Trophoblast cell (in vitro differentiated cells and primary cell): ENCODE measurements around the gene CDCA7.
A peak's percentile ranks its signal among the peaks of the same experiment; 100 is the strongest.

Experiments
- DNase-seq, 2 donors: peaks; one replicate each; pipeline ENCODE4 v3.0.0-alpha.2; 2016
- H2AFZ ChIP-seq: 2 replicates; pipeline ENCODE4 v1.6.1; 2013; ENCODE audit warnings: low read length, moderate library complexity, mild to moderate bottlenecking; ENCODE audit not compliant: insufficient read depth, poor library complexity
- H2AK5ac ChIP-seq: 2 replicates; pipeline ENCODE4 v1.6.1; 2013; ENCODE audit warnings: mild to moderate bottlenecking, low read length
- H2BK120ac ChIP-seq: 2 replicates; pipeline ENCODE4 v1.6.1; 2013; ENCODE audit warnings: low read length, mild to moderate bottlenecking, moderate library complexity; ENCODE audit not compliant: insufficient read depth, poor library complexity
- H2BK12ac ChIP-seq: 2 replicates; pipeline ENCODE4 v1.6.1; 2013; ENCODE audit warnings: mild to moderate bottlenecking, low read length, moderate library complexity
- H2BK5ac ChIP-seq: 2 replicates; pipeline ENCODE4 v1.6.1; 2013; ENCODE audit warnings: low read length, low read depth, moderate library complexity, mild to moderate bottlenecking; ENCODE audit not compliant: poor library complexity
- H3K14ac ChIP-seq: 2 replicates; pipeline ENCODE4 v1.6.1; 2013; ENCODE audit warnings: mild to moderate bottlenecking, low read length
- H3K18ac ChIP-seq: 2 replicates; pipeline ENCODE4 v1.6.1; 2013; ENCODE audit warnings: mild to moderate bottlenecking, low read length
- H3K23ac ChIP-seq: 2 replicates; pipeline ENCODE4 v1.6.1; 2013; ENCODE audit warnings: low read length
- H3K27ac ChIP-seq: 2 replicates; pipeline ENCODE4 v1.5.1; 2013; ENCODE audit warnings: low read depth, mild to moderate bottlenecking, inconsistent platforms, low read length, moderate library complexity
- H3K27me3 ChIP-seq: 2 replicates; pipeline ENCODE4 v1.6.1; 2013; ENCODE audit warnings: inconsistent platforms, mild to moderate bottlenecking, low read length, moderate library complexity; ENCODE audit not compliant: insufficient read depth
- H3K36me3 ChIP-seq, 2 experiments: 1 replicate in 1 of 2; 2 replicates in 1 of 2; pipeline ENCODE4 v1.6.1; 2013; ENCODE audit warnings: low read length in 2 of 2, mild to moderate bottlenecking in 2 of 2, moderate library complexity in 1 of 2; ENCODE audit not compliant: insufficient read depth in 2 of 2, control insufficient read depth in 1 of 2
- H3K4ac ChIP-seq: 2 replicates; pipeline ENCODE4 v1.6.1; 2013; ENCODE audit warnings: low read depth, mild to moderate bottlenecking, low read length, moderate library complexity
- H3K4me1 ChIP-seq, 2 experiments: 1 replicate in 1 of 2; 2 replicates in 1 of 2; pipeline ENCODE4 v1.6.1; 2013; ENCODE audit warnings: low read length in 2 of 2, mild to moderate bottlenecking in 2 of 2, moderate library complexity in 1 of 2; ENCODE audit not compliant: insufficient read depth in 2 of 2, control insufficient read depth in 1 of 2
- H3K4me2 ChIP-seq: 2 replicates; pipeline ENCODE4 v1.6.1; 2013; ENCODE audit warnings: inconsistent platforms, mild to moderate bottlenecking, low read length, moderate library complexity
- H3K4me3 ChIP-seq: 2 replicates; pipeline ENCODE4 v1.5.1; 2013; ENCODE audit warnings: mild to moderate bottlenecking, low read depth, low read length, inconsistent platforms
- H3K79me1 ChIP-seq: one replicate; pipeline ENCODE4 v1.6.1; 2013; ENCODE audit warnings: low read length
- H3K79me2 ChIP-seq: 2 replicates; pipeline ENCODE4 v1.6.1; 2013; ENCODE audit warnings: low read length, mild to moderate bottlenecking; ENCODE audit not compliant: control insufficient read depth, insufficient read depth, poor library complexity
- H3K9ac ChIP-seq: 2 replicates; pipeline ENCODE4 v1.6.1; 2013; ENCODE audit warnings: mild to moderate bottlenecking, low read length
- H3K9me3 ChIP-seq: 2 replicates; pipeline ENCODE4 v1.6.1; 2013; ENCODE audit warnings: low read depth, mild to moderate bottlenecking, control low read depth, inconsistent platforms, low read length; ENCODE audit not compliant: insufficient read depth
- H4K12ac ChIP-seq: 2 replicates; pipeline ENCODE4 v1.6.1; 2013; ENCODE audit warnings: low read depth, mild to moderate bottlenecking, low read length, moderate library complexity
- H4K8ac ChIP-seq: 2 replicates; pipeline ENCODE4 v1.6.1; 2013; ENCODE audit warnings: low read depth, mild to moderate bottlenecking, low read length, moderate library complexity
- H4K91ac ChIP-seq: one replicate; pipeline ENCODE4 v1.6.1; 2013; ENCODE audit warnings: low read depth, mild to moderate bottlenecking, low read length, moderate library complexity
- WGBS: extraction: QIAGEN DNeasy Blood & Tissue Kit; methylation state at CpG from one replicate; pipeline ENCODE4 v1.1.7; 2013; ENCODE audit warnings: missing lambda C conversion rate; ENCODE audit not compliant: insufficient read length, insufficient coverage; ENCODE audit errors: extremely low coverage; 5-methylcytosine and 5-hydroxymethylcytosine counted together

The CDCA7 gene

DNA sequence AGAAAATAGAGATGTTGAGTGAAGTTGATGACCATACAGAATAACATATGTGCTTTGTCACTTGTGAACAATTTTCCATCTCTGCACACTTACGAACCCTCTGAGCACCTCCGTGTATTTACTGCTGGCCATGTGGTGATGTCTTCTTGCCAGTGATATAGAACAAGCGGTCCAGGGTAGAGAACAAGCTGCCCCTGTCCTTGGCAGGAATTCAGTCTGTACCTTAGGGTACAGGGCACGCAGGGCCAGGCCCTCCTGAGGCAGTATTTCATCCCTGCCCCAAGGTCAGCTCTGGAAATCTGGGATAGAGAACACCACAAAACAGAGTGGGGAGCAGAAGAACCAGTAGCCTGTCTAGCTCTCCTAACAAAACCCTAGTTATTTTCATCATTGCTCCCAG is 44.6 kb downstream of the CDCA7 start:
- Histone ChIP-seq H2AK5ac (no peak overlapping the region), H4K8ac (no peak overlapping the region), H3K18ac (no peak overlapping the region), H3K4me3 (no peak overlapping the region), H3K4ac (no peak overlapping the region), H3K36me3 (no peaks in the 10 kb centered on the region), H3K9ac (no peak overlapping the region), H3K9me3 (no peaks in the 10 kb centered on the region), H3K14ac (no peak overlapping the region), H3K27ac (no peak overlapping the region), H2BK120ac (no peak overlapping the region), H3K4me2 (no peak overlapping the region), H3K4me1 (peaks cover 0 to 1% of the 10 kb centered on the region in 2 experiments), H3K79me1 (no peaks in the 10 kb centered on the region), H4K12ac (no peak overlapping the region), H3K79me2 (no peaks in the 10 kb centered on the region), H2AFZ (no peak overlapping the region), H3K27me3 (no peaks in the 10 kb centered on the region), H2BK5ac (no peak overlapping the region), H3K23ac (no peak overlapping the region), H2BK12ac (no peak overlapping the region), H4K91ac (no peak overlapping the region)
- no CpG with 5 or more reads among the region's 4 CpGs for WGBS
- DNase-seq = no peak

DNA sequence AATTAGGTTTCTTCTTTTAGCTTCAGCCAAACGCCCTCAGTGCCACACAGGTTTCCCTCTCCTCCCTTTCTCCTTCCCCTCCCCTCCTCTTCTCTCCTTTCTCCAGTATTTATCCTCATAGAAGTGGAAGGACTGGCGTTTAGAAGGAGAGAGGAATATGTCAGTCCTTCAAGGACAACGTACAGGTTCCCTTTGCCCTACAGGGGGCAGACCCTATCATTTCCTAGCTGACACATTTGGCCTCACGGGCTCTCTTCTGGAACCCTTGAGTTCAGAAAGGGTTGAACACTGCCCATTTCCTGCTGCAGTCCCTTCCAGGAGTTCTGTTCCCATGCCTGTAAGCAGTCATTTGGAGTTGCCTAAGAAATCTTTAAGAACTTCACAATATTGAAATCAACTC is 46.1 kb downstream of the CDCA7 start:
- Histone ChIP-seq H3K27ac (no peak overlapping the region), H3K36me3 (no peaks in the 10 kb centered on the region), H2BK120ac (no peak overlapping the region), H2BK12ac (no peak overlapping the region), H3K4me2 (no peak overlapping the region), H3K4ac (no peak overlapping the region), H3K9me3 (no peaks in the 10 kb centered on the region), H3K79me2 (no peaks in the 10 kb centered on the region), H3K23ac (no peak overlapping the region), H3K27me3 (no peaks in the 10 kb centered on the region), H2AK5ac (no peak overlapping the region), H3K79me1 (no peaks in the 10 kb centered on the region), H3K18ac (no peak overlapping the region), H4K91ac (no peak overlapping the region), H4K12ac (no peak overlapping the region), H4K8ac (no peak overlapping the region), H2BK5ac (no peak overlapping the region), H3K9ac (no peak overlapping the region), H3K4me3 (no peak overlapping the region), H2AFZ (no peak overlapping the region), H3K14ac (no peak overlapping the region), H3K4me1 (peaks cover 0 to 1% of the 10 kb centered on the region in 2 experiments)
- no CpG with 5 or more reads among the region's 4 CpGs for WGBS
- no peak for DNase-seq

DNA sequence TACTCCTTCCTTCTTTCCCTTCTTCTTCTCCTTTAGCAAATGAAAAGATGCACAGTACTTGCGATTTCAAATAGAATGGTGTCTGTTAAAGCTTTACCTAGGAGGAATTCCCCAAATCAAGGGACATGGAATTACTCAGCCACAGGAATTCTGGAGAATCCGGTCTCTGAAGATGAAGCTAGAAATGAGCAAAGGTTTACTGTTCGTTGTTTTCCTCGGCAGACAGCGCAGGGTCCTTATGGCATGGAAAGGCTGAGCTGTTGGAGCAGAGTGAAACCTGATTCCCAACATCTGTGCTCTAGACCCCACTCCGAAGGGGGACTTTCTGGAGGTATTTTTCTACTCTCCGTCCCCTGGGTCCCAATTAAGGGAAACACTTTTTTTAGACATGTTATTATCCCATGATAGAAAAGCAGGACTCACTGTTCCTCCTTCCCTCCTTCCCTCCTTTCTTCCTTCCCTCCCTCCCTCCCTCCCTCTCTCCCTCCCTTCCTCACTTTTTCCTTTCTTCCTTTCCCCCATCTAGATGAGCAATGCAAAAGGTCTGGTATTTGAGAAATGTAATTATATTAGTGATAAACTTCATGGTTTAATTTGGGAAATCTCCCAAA is 47.1 kb downstream of the CDCA7 start:
- H3K79me1 ChIP-seq = no peaks in the 10 kb centered on the region
- no peak overlapping the region for H2AFZ ChIP-seq
- H3K9ac ChIP-seq = no peak overlapping the region
- H4K8ac ChIP-seq = no peak overlapping the region
- H4K12ac ChIP-seq = no peak overlapping the region
- no peak overlapping the region for H3K23ac ChIP-seq
- no peaks in the 10 kb centered on the region for H3K36me3 ChIP-seq
- H2BK12ac ChIP-seq = no peak overlapping the region
- H3K4me3 ChIP-seq = no peak overlapping the region
- H3K4me2 ChIP-seq = peak overlapping the region; percentile 49
- DNase-seq = peak in 1 of 2 donors; percentile 19
- no peak overlapping the region for H2AK5ac ChIP-seq
- H3K14ac ChIP-seq = no peak overlapping the region
- no peaks in the 10 kb centered on the region for H3K79me2 ChIP-seq
- no peak overlapping the region for H4K91ac ChIP-seq
- no peaks in the 10 kb centered on the region for H3K27me3 ChIP-seq
- H3K9me3 ChIP-seq = no peaks in the 10 kb centered on the region
- H2BK5ac ChIP-seq = no peak overlapping the region
- H3K18ac ChIP-seq = no peak overlapping the region
- H2BK120ac ChIP-seq = no peak overlapping the region
- WGBS = no CpG with 5 or more reads among the region's 7 CpGs
- no peak overlapping the region for H3K4ac ChIP-seq
- H3K4me1 ChIP-seq = peaks cover 0 to 1% of the 10 kb centered on the region in 2 experiments
- no peak overlapping the region for H3K27ac ChIP-seq

DNA sequence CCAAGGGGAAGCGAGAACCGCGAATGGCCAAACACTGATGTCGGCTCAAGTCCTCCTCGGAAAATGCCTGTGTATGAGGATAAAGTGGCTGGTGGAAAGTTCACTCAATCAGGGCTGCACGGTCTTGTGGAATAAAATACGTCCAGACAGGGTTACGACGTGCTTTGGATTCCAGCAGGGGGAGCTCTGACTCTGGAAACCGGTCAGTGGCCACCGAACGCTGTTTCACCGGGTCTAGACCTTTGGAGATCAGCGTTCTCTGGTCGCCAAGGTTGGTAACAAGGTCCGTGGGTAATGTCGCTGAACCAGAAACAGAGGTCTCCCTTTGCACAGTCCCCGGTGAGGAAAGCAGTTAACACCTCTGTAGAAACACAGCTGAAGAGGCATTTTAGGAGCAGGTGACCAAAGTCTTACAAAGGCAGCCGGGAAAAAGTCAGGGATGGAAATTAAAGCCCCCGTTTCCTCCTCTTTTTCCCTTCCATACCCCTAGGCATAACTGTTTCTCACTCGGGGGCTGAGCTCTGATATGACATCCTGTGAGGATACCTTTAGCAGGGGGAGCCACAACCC is 47.8 kb downstream of the CDCA7 start:
- H3K27me3 ChIP-seq = no peaks in the 10 kb centered on the region
- H3K36me3 ChIP-seq = no peaks in the 10 kb centered on the region
- no CpG with 5 or more reads among the region's 21 CpGs for WGBS
- H3K4me3 ChIP-seq = no peak overlapping the region
- H3K79me2 ChIP-seq = no peaks in the 10 kb centered on the region
- no peak overlapping the region for H2BK120ac ChIP-seq
- H3K79me1 ChIP-seq = no peaks in the 10 kb centered on the region
- H3K23ac ChIP-seq = no peak overlapping the region
- no peaks in the 10 kb centered on the region for H3K9me3 ChIP-seq
- no peak overlapping the region for H2BK12ac ChIP-seq
- H4K8ac ChIP-seq = no peak overlapping the region
- no peak overlapping the region for H3K9ac ChIP-seq
- H4K91ac ChIP-seq = no peak overlapping the region
- H4K12ac ChIP-seq = no peak overlapping the region
- DNase-seq = peak; percentile 77 to 92
- no peak overlapping the region for H3K27ac ChIP-seq
- H2AK5ac ChIP-seq = no peak overlapping the region
- H2BK5ac ChIP-seq = no peak overlapping the region
- peak overlapping the region; percentile 50 for H2AFZ ChIP-seq
- H3K18ac ChIP-seq = no peak overlapping the region
- no peak overlapping the region for H3K14ac ChIP-seq
- no peak overlapping the region for H3K4ac ChIP-seq
- H3K4me1 ChIP-seq = peaks cover 0 to 1% of the 10 kb centered on the region in 2 experiments
- H3K4me2 ChIP-seq = peak overlapping the region; percentile 49
